Hepatocyte (in vitro differentiated cells): ENCODE measurements around the gene CTDSP2.

Experiments used
- CTCF ChIP-seq: fragments of 200-600 bp; sonication (generic); IDR thresholded peaks from 2 replicates; pipeline ENCODE4 v1.5.1; 2016; ENCODE audit warnings: antibody characterized with exemption, mild to moderate bottlenecking; ENCODE audit not compliant: poor library complexity
- EZH2phosphoT487 ChIP-seq: fragments of 200-600 bp; sonication (generic); IDR thresholded peaks from one replicate; pipeline ENCODE4 v1.6.1; 2018; ENCODE audit warnings: antibody characterized with exemption, mild to moderate bottlenecking, low read depth, moderate library complexity; ENCODE audit not compliant: unreplicated experiment, severe bottlenecking

GRCh38 chr12:57829025-57829777, 17.3 kb downstream of the CTDSP2 start:
- no peak for TF ChIP-seq EZH2phosphoT487
- TF ChIP-seq CTCF, result no peak
